Gastroesophageal sphincter (tissue), 3 donors: ENCODE measurements around the gene ATP2B2.

Source experiments
- EP300 ChIP-seq: sonication (generic); formaldehyde crosslinking; IDR thresholded peaks from one replicate; pipeline ENCODE4 v1.6.1; 2017; ENCODE audit warnings: antibody characterized with exemption, mild to moderate bottlenecking
- POLR2A ChIP-seq, 2 donors: fragments of 450-650 bp; IDR thresholded peaks; one replicate each; pipeline ENCODE4 v1.6.1; 2017; ENCODE audit warnings: antibody characterized with exemption in 2 of 2, mild to moderate bottlenecking in 2 of 2, moderate library complexity in 1 of 2
- TF ChIP-seq, protein P1 (sequence below), 4 experiments: fragments of 200-600 bp in 2 of 4; fragments of 450-650 bp in 2 of 4; sonication (generic) in 1 of 4; IDR thresholded peaks; one replicate each; pipeline ENCODE4 v1.5.1; 2017 to 2019; ENCODE audit warnings: antibody characterized with exemption in 4 of 4, mild to moderate bottlenecking in 2 of 4, moderate library complexity in 2 of 4

- no peak for TF ChIP-seq POLR2A (IDR thresholded peaks at IDR 0.05)
- TF ChIP-seq, protein P1, sequence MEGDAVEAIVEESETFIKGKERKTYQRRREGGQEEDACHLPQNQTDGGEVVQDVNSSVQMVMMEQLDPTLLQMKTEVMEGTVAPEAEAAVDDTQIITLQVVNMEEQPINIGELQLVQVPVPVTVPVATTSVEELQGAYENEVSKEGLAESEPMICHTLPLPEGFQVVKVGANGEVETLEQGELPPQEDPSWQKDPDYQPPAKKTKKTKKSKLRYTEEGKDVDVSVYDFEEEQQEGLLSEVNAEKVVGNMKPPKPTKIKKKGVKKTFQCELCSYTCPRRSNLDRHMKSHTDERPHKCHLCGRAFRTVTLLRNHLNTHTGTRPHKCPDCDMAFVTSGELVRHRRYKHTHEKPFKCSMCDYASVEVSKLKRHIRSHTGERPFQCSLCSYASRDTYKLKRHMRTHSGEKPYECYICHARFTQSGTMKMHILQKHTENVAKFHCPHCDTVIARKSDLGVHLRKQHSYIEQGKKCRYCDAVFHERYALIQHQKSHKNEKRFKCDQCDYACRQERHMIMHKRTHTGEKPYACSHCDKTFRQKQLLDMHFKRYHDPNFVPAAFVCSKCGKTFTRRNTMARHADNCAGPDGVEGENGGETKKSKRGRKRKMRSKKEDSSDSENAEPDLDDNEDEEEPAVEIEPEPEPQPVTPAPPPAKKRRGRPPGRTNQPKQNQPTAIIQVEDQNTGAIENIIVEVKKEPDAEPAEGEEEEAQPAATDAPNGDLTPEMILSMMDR (IDR thresholded peaks at IDR 0.05) = no peak
- TF ChIP-seq EP300 = no peak
Measured at GRCh38 chr3:10501664-10502052, 3.7 kb downstream of the ATP2B2 start.
